ENCODE measurements around the gene STRA8. TPM values are rescaled to one million over a fixed set of nuclear protein-coding genes. Genes with fewer than 3 reads are reported as not detected.

STRA8 gene
- total and polyA plus RNA-seq, 2 of the 13 experiments (the other 11 are each of a cell fraction or from before 2014, with no cell fraction given): not detected

DNA sequence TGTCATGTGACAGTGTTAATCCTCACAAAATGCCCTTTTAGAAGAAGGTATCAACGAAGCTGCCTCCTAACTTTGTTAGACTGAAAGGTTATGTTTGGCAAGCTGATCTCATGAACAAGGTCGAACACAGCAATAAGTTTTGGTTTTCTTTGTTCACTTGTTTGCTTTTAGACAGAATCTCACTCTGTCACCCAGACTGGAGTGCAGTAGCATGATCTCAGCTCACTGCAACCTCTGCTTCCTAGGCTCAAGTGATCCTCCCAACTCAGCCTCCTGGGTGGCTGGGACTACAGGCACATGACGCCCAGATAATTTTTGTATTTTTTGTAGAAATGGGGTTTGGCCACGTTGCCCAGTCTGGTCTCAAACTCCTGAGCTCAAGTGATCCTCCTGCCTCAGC is 1.1 kb downstream of the STRA8 start (continued):
- TF ChIP-seq, protein P1, sequence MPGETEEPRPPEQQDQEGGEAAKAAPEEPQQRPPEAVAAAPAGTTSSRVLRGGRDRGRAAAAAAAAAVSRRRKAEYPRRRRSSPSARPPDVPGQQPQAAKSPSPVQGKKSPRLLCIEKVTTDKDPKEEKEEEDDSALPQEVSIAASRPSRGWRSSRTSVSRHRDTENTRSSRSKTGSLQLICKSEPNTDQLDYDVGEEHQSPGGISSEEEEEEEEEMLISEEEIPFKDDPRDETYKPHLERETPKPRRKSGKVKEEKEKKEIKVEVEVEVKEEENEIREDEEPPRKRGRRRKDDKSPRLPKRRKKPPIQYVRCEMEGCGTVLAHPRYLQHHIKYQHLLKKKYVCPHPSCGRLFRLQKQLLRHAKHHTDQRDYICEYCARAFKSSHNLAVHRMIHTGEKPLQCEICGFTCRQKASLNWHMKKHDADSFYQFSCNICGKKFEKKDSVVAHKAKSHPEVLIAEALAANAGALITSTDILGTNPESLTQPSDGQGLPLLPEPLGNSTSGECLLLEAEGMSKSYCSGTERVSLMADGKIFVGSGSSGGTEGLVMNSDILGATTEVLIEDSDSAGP (CRISPR knock-in tag; IDR thresholded peaks at IDR 0.05; ENCODE audit: borderline replicate concordance): no peak
- TF ChIP-seq, protein P2, sequence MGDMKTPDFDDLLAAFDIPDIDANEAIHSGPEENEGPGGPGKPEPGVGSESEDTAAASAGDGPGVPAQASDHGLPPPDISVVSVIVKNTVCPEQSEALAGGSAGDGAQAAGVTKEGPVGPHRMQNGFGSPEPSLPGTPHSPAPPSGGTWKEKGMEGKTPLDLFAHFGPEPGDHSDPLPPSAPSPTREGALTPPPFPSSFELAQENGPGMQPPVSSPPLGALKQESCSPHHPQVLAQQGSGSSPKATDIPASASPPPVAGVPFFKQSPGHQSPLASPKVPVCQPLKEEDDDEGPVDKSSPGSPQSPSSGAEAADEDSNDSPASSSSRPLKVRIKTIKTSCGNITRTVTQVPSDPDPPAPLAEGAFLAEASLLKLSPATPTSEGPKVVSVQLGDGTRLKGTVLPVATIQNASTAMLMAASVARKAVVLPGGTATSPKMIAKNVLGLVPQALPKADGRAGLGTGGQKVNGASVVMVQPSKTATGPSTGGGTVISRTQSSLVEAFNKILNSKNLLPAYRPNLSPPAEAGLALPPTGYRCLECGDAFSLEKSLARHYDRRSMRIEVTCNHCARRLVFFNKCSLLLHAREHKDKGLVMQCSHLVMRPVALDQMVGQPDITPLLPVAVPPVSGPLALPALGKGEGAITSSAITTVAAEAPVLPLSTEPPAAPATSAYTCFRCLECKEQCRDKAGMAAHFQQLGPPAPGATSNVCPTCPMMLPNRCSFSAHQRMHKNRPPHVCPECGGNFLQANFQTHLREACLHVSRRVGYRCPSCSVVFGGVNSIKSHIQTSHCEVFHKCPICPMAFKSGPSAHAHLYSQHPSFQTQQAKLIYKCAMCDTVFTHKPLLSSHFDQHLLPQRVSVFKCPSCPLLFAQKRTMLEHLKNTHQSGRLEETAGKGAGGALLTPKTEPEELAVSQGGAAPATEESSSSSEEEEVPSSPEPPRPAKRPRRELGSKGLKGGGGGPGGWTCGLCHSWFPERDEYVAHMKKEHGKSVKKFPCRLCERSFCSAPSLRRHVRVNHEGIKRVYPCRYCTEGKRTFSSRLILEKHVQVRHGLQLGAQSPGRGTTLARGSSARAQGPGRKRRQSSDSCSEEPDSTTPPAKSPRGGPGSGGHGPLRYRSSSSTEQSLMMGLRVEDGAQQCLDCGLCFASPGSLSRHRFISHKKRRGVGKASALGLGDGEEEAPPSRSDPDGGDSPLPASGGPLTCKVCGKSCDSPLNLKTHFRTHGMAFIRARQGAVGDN (CRISPR knock-in tag; IDR thresholded peaks at IDR 0.05): no peak
- TF ChIP-seq MXI1 (IDR thresholded peaks at IDR 0.05; ENCODE audit: borderline replicate concordance, low read depth, low read length): no peak
- no peak for TF ChIP-seq CEBPB (IDR thresholded peaks at IDR 0.05; ENCODE audit: borderline replicate concordance, low read depth, low read length)
- TF ChIP-seq DMAP1 (CRISPR knock-in tag; IDR thresholded peaks at IDR 0.05): no peak
- TF ChIP-seq, protein P3, sequence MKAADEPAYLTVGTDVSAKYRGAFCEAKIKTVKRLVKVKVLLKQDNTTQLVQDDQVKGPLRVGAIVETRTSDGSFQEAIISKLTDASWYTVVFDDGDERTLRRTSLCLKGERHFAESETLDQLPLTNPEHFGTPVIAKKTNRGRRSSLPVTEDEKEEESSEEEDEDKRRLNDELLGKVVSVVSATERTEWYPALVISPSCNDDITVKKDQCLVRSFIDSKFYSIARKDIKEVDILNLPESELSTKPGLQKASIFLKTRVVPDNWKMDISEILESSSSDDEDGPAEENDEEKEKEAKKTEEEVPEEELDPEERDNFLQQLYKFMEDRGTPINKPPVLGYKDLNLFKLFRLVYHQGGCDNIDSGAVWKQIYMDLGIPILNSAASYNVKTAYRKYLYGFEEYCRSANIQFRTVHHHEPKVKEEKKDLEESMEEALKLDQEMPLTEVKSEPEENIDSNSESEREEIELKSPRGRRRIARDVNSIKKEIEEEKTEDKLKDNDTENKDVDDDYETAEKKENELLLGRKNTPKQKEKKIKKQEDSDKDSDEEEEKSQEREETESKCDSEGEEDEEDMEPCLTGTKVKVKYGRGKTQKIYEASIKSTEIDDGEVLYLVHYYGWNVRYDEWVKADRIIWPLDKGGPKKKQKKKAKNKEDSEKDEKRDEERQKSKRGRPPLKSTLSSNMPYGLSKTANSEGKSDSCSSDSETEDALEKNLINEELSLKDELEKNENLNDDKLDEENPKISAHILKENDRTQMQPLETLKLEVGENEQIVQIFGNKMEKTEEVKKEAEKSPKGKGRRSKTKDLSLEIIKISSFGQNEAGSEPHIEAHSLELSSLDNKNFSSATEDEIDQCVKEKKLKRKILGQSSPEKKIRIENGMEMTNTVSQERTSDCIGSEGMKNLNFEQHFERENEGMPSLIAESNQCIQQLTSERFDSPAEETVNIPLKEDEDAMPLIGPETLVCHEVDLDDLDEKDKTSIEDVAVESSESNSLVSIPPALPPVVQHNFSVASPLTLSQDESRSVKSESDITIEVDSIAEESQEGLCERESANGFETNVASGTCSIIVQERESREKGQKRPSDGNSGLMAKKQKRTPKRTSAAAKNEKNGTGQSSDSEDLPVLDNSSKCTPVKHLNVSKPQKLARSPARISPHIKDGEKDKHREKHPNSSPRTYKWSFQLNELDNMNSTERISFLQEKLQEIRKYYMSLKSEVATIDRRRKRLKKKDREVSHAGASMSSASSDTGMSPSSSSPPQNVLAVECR (CRISPR knock-in tag; IDR thresholded peaks at IDR 0.05; ENCODE audit: borderline replicate concordance): no peak
- TF ChIP-seq MAF1 (CRISPR knock-in tag; IDR thresholded peaks at IDR 0.05; ENCODE audit: borderline replicate concordance): no peak
- TF ChIP-seq ZNF263 (CRISPR knock-in tag; IDR thresholded peaks at IDR 0.05): no peak
- no peak for TF ChIP-seq ZNF724P (CRISPR knock-in tag; IDR thresholded peaks at IDR 0.05; ENCODE audit: borderline replicate concordance)
- no peak for TF ChIP-seq ZNF562 (CRISPR knock-in tag; IDR thresholded peaks at IDR 0.05; ENCODE audit: borderline replicate concordance)
- TF ChIP-seq ZNF253 (CRISPR knock-in tag; IDR thresholded peaks at IDR 0.05; ENCODE audit: borderline replicate concordance): no peak
- no peak for TF ChIP-seq ZNF274 (CRISPR knock-in tag; IDR thresholded peaks at IDR 0.05)
- TF ChIP-seq, protein P4, sequence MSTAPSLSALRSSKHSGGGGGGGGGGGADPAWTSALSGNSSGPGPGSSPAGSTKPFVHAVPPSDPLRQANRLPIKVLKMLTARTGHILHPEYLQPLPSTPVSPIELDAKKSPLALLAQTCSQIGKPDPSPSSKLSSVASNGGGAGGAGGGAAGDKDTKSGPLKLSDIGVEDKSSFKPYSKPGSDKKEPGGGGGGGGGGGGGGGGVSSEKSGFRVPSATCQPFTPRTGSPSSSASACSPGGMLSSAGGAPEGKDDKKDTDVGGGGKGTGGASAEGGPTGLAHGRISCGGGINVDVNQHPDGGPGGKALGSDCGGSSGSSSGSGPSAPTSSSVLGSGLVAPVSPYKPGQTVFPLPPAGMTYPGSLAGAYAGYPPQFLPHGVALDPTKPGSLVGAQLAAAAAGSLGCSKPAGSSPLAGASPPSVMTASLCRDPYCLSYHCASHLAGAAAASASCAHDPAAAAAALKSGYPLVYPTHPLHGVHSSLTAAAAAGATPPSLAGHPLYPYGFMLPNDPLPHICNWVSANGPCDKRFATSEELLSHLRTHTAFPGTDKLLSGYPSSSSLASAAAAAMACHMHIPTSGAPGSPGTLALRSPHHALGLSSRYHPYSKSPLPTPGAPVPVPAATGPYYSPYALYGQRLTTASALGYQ (CRISPR knock-in tag; IDR thresholded peaks at IDR 0.05): no peak
